SH-SY5Y (cell line): Measurements from ENCODE around the gene TSPAN17.

Source experiments
- GATA2 ChIP-seq: IDR thresholded peaks from 2 replicates; pipeline ENCODE4 v1.6.1; 2011; ENCODE audit warnings: mild to moderate bottlenecking, low read depth, low read length
- GATA3 ChIP-seq: IDR thresholded peaks from 2 replicates; pipeline ENCODE4 v1.6.1; 2011; ENCODE audit warnings: low read depth, mild to moderate bottlenecking, low read length, moderate library complexity

- TF ChIP-seq GATA3 (no peak), GATA2 (no peak)
These were observed 674 bp downstream of the TSPAN17 start for GRCh38 chr5:176647843-176648473.
